ENCODE measurements around the gene COL5A1. TPM values are rescaled to one million over a fixed set of nuclear protein-coding genes. Genes with fewer than 3 reads are reported as not detected.

The COL5A1 gene
- total RNA-seq, 2 donors from 2014 or later: 127 to 129 TPM

DNA sequence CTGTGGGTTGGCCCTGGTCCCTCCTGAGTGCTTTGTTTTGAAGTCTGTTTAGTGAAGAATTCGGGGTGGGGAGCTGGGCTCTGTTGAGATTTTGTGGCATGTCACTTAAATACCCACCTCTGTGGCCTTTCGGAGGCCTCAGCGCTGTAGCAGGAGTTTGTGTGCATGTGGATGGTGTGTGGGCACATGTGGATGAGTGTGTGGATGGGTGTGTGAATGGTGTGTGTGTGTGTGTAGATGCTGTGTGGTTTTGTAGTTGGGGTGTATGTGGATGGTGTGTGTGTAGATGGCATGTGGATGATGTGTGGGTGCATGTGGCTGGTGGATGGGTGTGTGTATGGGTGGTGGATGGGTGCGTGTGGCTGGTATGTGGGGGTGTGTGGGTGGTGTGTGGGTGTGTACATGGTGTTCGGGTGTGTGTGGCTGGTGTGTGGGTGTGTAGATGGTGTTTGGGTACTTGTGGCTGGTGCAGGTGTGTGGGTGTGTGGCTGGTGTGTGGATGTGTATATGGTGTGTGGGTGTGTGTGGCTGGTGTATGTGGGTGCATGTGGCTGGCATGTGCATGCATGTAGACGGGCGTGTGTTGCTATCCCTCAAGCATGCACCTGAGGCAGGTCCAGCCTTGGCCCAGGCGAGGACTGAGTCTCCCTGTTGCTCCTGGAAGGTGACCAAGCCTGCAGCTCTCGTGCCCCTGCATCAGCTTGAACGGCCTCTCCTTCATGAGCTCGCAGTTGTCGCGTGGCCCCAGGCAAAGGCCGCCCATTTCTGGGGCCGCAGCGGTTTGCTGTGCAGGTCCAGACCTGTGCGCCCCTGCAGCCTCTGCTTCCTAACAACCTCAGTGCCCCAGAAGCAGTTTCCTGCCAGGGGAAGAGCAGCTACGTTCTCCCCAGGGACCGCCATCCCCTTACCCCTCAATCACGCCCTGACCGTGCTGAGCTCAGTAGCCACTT, 185.0 kb downstream of the COL5A1 start:
- Histone ChIP-seq H3K36me3 (peaks cover 69% of the 10 kb centered on the region), H3K9me3 (no peaks in the 10 kb centered on the region), H3K27ac (no peak overlapping the region), H3K27me3 (replicated peaks; ENCODE audit: insufficient read depth) (no peaks in the 10 kb centered on the region), H3K4me1 (ENCODE audit: control insufficient read depth in 1 of 2, low read depth in 2 of 2) (no peaks in the 10 kb centered on the region), H3K4me3 (no peak overlapping the region)
- ATAC-seq (ENCODE audit: insufficient number of reproducible peaks, low FRiP score, low read depth): no peak
- DNase-seq (ENCODE audit: low spot score): no peak
- TF ChIP-seq, protein P1, sequence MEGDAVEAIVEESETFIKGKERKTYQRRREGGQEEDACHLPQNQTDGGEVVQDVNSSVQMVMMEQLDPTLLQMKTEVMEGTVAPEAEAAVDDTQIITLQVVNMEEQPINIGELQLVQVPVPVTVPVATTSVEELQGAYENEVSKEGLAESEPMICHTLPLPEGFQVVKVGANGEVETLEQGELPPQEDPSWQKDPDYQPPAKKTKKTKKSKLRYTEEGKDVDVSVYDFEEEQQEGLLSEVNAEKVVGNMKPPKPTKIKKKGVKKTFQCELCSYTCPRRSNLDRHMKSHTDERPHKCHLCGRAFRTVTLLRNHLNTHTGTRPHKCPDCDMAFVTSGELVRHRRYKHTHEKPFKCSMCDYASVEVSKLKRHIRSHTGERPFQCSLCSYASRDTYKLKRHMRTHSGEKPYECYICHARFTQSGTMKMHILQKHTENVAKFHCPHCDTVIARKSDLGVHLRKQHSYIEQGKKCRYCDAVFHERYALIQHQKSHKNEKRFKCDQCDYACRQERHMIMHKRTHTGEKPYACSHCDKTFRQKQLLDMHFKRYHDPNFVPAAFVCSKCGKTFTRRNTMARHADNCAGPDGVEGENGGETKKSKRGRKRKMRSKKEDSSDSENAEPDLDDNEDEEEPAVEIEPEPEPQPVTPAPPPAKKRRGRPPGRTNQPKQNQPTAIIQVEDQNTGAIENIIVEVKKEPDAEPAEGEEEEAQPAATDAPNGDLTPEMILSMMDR (IDR thresholded peaks at IDR 0.05): no peak

- no peak for ATAC-seq (ENCODE audit: insufficient number of reproducible peaks, low FRiP score, low read depth)
- peaks cover 69% of the 10 kb centered on the region for H3K36me3 ChIP-seq
These were observed 186.0 kb downstream of the COL5A1 start for GRCh38 chr9:134827559-134827958.

GRCh38 chr9:134827993-134828392, 186.4 kb downstream of the COL5A1 start:
- TF ChIP-seq, protein P1 (IDR thresholded peaks at IDR 0.05): no peak

More at GRCh38 chr9:134827559-134827958, 186.0 kb downstream of the COL5A1 start:
- H3K27me3 ChIP-seq (replicated peaks; ENCODE audit: insufficient read depth): no peaks in the 10 kb centered on the region
- TF ChIP-seq, protein P1 (IDR thresholded peaks at IDR 0.05): no peak
- no peaks in the 10 kb centered on the region for H3K4me1 ChIP-seq (ENCODE audit: control insufficient read depth in 1 of 2, low read depth in 2 of 2)
- DNase-seq (ENCODE audit: low spot score): no peak
- H3K9me3 ChIP-seq: no peaks in the 10 kb centered on the region
- H3K4me3 ChIP-seq: no peak overlapping the region
- H3K27ac ChIP-seq: no peak overlapping the region

GRCh38 chr9:134828892-134829291, 187.3 kb downstream of the COL5A1 start:
- no peak for ATAC-seq (ENCODE audit: insufficient number of reproducible peaks, low FRiP score, low read depth)
- H3K9me3 ChIP-seq: no peaks in the 10 kb centered on the region
- no peak overlapping the region for H3K27ac ChIP-seq
- TF ChIP-seq, protein P1 (IDR thresholded peaks at IDR 0.05): no peak
- no peaks in the 10 kb centered on the region for H3K4me1 ChIP-seq (ENCODE audit: control insufficient read depth in 1 of 2, low read depth in 2 of 2)
- no peak overlapping the region for H3K4me3 ChIP-seq
- no peak for DNase-seq (ENCODE audit: low spot score)
- H3K36me3 ChIP-seq: peaks cover 59% of the 10 kb centered on the region
- no peaks in the 10 kb centered on the region for H3K27me3 ChIP-seq (replicated peaks; ENCODE audit: insufficient read depth)

More at GRCh38 chr9:134827993-134828392, 186.4 kb downstream of the COL5A1 start:
- Histone ChIP-seq H3K9me3 (no peaks in the 10 kb centered on the region), H3K27me3 (replicated peaks; ENCODE audit: insufficient read depth) (no peaks in the 10 kb centered on the region), H3K36me3 (peaks cover 67% of the 10 kb centered on the region), H3K4me3 (no peak overlapping the region), H3K4me1 (ENCODE audit: control insufficient read depth in 1 of 2, low read depth in 2 of 2) (no peaks in the 10 kb centered on the region), H3K27ac (no peak overlapping the region)
- ATAC-seq (ENCODE audit: insufficient number of reproducible peaks, low FRiP score, low read depth): no peak
- DNase-seq (ENCODE audit: low spot score): no peak

- no peak for DNase-seq (ENCODE audit: low spot score)
- H3K36me3 ChIP-seq: peaks cover 55% of the 10 kb centered on the region
These were observed 187.8 kb downstream of the COL5A1 start for GRCh38 chr9:134829356-134829937.

More at GRCh38 chr9:134829356-134829937, 187.8 kb downstream of the COL5A1 start:
- Histone ChIP-seq H3K9me3 (no peaks in the 10 kb centered on the region), H3K27me3 (replicated peaks; ENCODE audit: insufficient read depth) (no peaks in the 10 kb centered on the region), H3K27ac (no peak overlapping the region), H3K4me1 (ENCODE audit: control insufficient read depth in 1 of 2, low read depth in 2 of 2) (no peaks in the 10 kb centered on the region), H3K4me3 (no peak overlapping the region)
- ATAC-seq (ENCODE audit: insufficient number of reproducible peaks, low FRiP score, low read depth): no peak
- TF ChIP-seq, protein P1 (IDR thresholded peaks at IDR 0.05): no peak
